GM23338 (cell line): ENCODE data around the gene NYAP2. TPM values are rescaled to one million over a fixed set of nuclear protein-coding genes. Genes with fewer than 3 reads are reported as not detected.

Experiments
- EZH2 ChIP-seq: fragments of 200-600 bp; sonication (generic); IDR thresholded peaks from one replicate; pipeline ENCODE4 v1.8.0; 2017; ENCODE audit warnings: antibody characterized with exemption, mild to moderate bottlenecking, low read depth; ENCODE audit not compliant: unreplicated experiment
- EZH2phosphoT487 ChIP-seq: fragments of 200-600 bp; sonication (generic); IDR thresholded peaks from one replicate; pipeline ENCODE4 v1.8.1; 2018; ENCODE audit warnings: antibody characterized with exemption; ENCODE audit not compliant: unreplicated experiment
- NANOG ChIP-seq: IDR thresholded peaks from 2 replicates; pipeline ENCODE4 v1.6.1; 2016; ENCODE audit warnings: antibody characterized with exemption, borderline replicate concordance
- POLR2AphosphoS5 ChIP-seq: IDR thresholded peaks from 2 replicates; pipeline ENCODE4 v1.6.1; 2016; ENCODE audit warnings: antibody characterized with exemption, low read depth
- ZNF331 ChIP-seq: fragments of 250-450 bp; sonication (Bioruptor Pico); IDR thresholded peaks from 2 replicates; pipeline ENCODE4 v1.5.0; 2020; ENCODE audit warnings: low read depth, mild to moderate bottlenecking, moderate library complexity
- polyA plus RNA-seq: library from polyadenylated mRNA; unstranded; fragments of >200 nt; fragmentation: Nextera tagmentation; extraction: Ambion mirVana; gene quantifications from 2 replicates; pipeline ENCODE4 v1.2.1, GENCODE V29; 2016
- total RNA-seq: library from RNA; depleted of rRNA; stranded (reverse); fragments of >200 nt; shearing (Covaris generic); gene quantifications from 2 replicates; pipeline ENCODE4 v1.2.3, GENCODE V29; 2014
- TF ChIP-seq, protein P1 (sequence below): fragments of 250-450 bp; sonication (Bioruptor Pico); IDR thresholded peaks from 2 replicates; pipeline ENCODE4 v1.5.0; 2020; ENCODE audit warnings: mild to moderate bottlenecking, moderate library complexity
- TF ChIP-seq, protein P2 (sequence below): IDR thresholded peaks from one replicate; pipeline ENCODE4 v1.6.1; 2018; ENCODE audit warnings: antibody characterized with exemption; ENCODE audit not compliant: unreplicated experiment

Gene NYAP2
- total and polyA plus RNA-seq, 2 experiments from 2014 or later, result not detected

DNA sequence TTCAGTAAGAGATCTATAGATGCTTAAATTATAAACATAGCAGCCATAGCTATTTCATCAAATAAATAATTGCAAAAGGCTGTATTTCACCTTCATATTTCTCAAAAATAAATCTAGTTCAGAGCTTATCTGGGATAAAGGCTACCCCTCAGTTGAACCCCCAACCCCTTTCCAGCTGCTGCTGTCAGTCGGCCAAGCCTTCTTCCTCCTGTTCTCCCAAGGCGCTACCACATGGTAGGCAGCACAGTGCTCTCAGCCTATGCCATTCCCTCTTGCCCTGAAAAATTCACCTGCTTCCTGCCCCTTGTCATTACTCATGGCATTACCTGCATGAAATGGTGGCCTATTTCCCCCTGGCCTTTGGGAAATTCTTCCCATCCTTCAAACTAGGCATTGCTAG, 136.5 kb downstream of the NYAP2 start (continued):
- TF ChIP-seq, protein P1, sequence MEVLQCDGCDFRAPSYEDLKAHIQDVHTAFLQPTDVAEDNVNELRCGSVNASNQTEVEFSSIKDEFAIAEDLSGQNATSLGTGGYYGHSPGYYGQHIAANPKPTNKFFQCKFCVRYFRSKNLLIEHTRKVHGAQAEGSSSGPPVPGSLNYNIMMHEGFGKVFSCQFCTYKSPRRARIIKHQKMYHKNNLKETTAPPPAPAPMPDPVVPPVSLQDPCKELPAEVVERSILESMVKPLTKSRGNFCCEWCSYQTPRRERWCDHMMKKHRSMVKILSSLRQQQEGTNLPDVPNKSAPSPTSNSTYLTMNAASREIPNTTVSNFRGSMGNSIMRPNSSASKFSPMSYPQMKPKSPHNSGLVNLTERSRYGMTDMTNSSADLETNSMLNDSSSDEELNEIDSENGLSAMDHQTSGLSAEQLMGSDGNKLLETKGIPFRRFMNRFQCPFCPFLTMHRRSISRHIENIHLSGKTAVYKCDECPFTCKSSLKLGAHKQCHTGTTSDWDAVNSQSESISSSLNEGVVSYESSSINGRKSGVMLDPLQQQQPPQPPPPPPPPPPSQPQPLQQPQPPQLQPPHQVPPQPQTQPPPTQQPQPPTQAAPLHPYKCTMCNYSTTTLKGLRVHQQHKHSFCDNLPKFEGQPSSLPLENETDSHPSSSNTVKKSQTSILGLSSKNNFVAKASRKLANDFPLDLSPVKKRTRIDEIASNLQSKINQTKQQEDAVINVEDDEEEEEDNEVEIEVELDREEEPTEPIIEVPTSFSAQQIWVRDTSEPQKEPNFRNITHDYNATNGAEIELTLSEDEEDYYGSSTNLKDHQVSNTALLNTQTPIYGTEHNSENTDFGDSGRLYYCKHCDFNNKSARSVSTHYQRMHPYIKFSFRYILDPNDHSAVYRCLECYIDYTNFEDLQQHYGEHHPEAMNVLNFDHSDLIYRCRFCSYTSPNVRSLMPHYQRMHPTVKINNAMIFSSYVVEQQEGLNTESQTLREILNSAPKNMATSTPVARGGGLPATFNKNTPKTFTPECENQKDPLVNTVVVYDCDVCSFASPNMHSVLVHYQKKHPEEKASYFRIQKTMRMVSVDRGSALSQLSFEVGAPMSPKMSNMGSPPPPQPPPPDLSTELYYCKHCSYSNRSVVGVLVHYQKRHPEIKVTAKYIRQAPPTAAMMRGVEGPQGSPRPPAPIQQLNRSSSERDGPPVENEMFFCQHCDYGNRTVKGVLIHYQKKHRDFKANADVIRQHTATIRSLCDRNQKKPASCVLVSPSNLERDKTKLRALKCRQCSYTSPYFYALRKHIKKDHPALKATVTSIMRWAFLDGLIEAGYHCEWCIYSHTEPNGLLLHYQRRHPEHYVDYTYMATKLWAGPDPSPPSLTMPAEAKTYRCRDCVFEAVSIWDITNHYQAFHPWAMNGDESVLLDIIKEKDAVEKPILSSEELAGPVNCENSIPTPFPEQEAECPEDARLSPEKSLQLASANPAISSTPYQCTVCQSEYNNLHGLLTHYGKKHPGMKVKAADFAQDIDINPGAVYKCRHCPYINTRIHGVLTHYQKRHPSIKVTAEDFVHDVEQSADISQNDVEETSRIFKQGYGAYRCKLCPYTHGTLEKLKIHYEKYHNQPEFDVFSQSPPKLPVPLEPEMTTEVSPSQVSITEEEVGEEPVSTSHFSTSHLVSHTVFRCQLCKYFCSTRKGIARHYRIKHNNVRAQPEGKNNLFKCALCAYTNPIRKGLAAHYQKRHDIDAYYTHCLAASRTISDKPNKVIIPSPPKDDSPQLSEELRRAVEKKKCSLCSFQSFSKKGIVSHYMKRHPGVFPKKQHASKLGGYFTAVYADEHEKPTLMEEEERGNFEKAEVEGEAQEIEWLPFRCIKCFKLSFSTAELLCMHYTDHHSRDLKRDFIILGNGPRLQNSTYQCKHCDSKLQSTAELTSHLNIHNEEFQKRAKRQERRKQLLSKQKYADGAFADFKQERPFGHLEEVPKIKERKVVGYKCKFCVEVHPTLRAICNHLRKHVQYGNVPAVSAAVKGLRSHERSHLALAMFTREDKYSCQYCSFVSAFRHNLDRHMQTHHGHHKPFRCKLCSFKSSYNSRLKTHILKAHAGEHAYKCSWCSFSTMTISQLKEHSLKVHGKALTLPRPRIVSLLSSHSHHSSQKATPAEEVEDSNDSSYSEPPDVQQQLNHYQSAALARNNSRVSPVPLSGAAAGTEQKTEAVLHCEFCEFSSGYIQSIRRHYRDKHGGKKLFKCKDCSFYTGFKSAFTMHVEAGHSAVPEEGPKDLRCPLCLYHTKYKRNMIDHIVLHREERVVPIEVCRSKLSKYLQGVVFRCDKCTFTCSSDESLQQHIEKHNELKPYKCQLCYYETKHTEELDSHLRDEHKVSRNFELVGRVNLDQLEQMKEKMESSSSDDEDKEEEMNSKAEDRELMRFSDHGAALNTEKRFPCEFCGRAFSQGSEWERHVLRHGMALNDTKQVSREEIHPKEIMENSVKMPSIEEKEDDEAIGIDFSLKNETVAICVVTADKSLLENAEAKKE (CRISPR knock-in tag), result no peak
- no peak for TF ChIP-seq EZH2
- TF ChIP-seq, protein P2, sequence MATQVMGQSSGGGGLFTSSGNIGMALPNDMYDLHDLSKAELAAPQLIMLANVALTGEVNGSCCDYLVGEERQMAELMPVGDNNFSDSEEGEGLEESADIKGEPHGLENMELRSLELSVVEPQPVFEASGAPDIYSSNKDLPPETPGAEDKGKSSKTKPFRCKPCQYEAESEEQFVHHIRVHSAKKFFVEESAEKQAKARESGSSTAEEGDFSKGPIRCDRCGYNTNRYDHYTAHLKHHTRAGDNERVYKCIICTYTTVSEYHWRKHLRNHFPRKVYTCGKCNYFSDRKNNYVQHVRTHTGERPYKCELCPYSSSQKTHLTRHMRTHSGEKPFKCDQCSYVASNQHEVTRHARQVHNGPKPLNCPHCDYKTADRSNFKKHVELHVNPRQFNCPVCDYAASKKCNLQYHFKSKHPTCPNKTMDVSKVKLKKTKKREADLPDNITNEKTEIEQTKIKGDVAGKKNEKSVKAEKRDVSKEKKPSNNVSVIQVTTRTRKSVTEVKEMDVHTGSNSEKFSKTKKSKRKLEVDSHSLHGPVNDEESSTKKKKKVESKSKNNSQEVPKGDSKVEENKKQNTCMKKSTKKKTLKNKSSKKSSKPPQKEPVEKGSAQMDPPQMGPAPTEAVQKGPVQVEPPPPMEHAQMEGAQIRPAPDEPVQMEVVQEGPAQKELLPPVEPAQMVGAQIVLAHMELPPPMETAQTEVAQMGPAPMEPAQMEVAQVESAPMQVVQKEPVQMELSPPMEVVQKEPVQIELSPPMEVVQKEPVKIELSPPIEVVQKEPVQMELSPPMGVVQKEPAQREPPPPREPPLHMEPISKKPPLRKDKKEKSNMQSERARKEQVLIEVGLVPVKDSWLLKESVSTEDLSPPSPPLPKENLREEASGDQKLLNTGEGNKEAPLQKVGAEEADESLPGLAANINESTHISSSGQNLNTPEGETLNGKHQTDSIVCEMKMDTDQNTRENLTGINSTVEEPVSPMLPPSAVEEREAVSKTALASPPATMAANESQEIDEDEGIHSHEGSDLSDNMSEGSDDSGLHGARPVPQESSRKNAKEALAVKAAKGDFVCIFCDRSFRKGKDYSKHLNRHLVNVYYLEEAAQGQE, result no peak
- TF ChIP-seq NANOG, result no peak
- TF ChIP-seq POLR2AphosphoS5, result no peak
- TF ChIP-seq EZH2phosphoT487, result no peak
- TF ChIP-seq ZNF331 (CRISPR knock-in tag), result no peak
